ENCODE data around the gene GASK1B.

- no peak for TF ChIP-seq CTCF (IDR thresholded peaks at IDR 0.05; ENCODE audit: insufficient read depth, low read length)
- no peak for TF ChIP-seq POLR2AphosphoS5 (IDR thresholded peaks at IDR 0.05; ENCODE audit: low read depth)
- no peak for TF ChIP-seq GABPA (IDR thresholded peaks at IDR 0.05; ENCODE audit: low read depth)
- TF ChIP-seq REST (IDR thresholded peaks at IDR 0.05; ENCODE audit: insufficient replicate concordance, low read depth), result no peak
- no peak for TF ChIP-seq SPI1 (IDR thresholded peaks at IDR 0.05; ENCODE audit: borderline replicate concordance, low read depth)
Observed at GRCh38 chr4:158130204-158130603, 42.6 kb downstream of the GASK1B start.
